Activated CD4-positive, alpha-beta memory T cell treated with anti-CD3 and anti-CD28 coated beads, Interleukin-2, amount 10 ng/mL, durations not matched to agents 7 days and 5 days (primary cell): Measurements from ENCODE around the gene ADGRG6. TPM values are rescaled to one million over a fixed set of nuclear protein-coding genes. Genes with fewer than 3 reads are reported as not detected.

ENCODE experiments used
- CTCF ChIA-PET: fragments of 350-600 bp; sonication (Branson Sonifier 250); formaldehyde crosslinking; loops from one replicate; lab custom pipeline; 2021; ENCODE audit warnings: antibody characterized with exemption, inconsistent platforms; lab: Charles Lee
- POLR2A ChIA-PET: fragments of 350-600 bp; sonication (Branson Sonifier 250); formaldehyde crosslinking; loops from one replicate; lab custom pipeline; 2021; ENCODE audit warnings: antibody characterized with exemption; lab: Charles Lee
- DNase-seq: peaks from one replicate; pipeline ENCODE4 v3.0.0-alpha.2; 2020
- H3K27ac Mint-ChIP-seq: one replicate; pipeline ENCODE4 v1.8.0; 2021; ENCODE audit warnings: mild to moderate bottlenecking, mixed read lengths
- H3K27me3 Mint-ChIP-seq: one replicate; pipeline ENCODE4 v1.8.0; 2021; ENCODE audit warnings: mixed read lengths
- H3K36me3 Mint-ChIP-seq: one replicate; pipeline ENCODE4 v1.8.0; 2021; ENCODE audit warnings: low read depth, mixed read lengths
- H3K4me1 Mint-ChIP-seq: one replicate; pipeline ENCODE4 v1.8.0; 2021; ENCODE audit warnings: mixed read lengths
- H3K4me3 Mint-ChIP-seq: one replicate; pipeline ENCODE4 v1.8.0; 2021; ENCODE audit warnings: mild to moderate bottlenecking, mixed read lengths
- H3K9me3 Mint-ChIP-seq: one replicate; pipeline ENCODE4 v1.8.0; 2021; ENCODE audit warnings: mixed read lengths
- total RNA-seq, 2 experiments: library from RNA; stranded (reverse); gene quantifications; one replicate each; pipeline ENCODE4 v1.2.3, GENCODE V29; 2021

ADGRG6 gene
- total RNA-seq, 2 experiments from 2014 or later: not detected

- H3K9me3 Mint-ChIP-seq: no peaks in the 10 kb centered on the region
- H3K4me3 Mint-ChIP-seq: no peak overlapping the region
- H3K27ac Mint-ChIP-seq: no peak overlapping the region
- H3K36me3 Mint-ChIP-seq: no peaks in the 10 kb centered on the region
- ChIA-PET POLR2A (interaction anchor here (0.6 kb wide), 1 partner anchor 1891 kb away, joined by 3 read pairs; no protein-coding TSS in a partner anchor), CTCF (no interaction called here)
- DNase-seq: no peak
- H3K27me3 Mint-ChIP-seq: peaks cover 7% of the 10 kb centered on the region
- H3K4me1 Mint-ChIP-seq: no peaks in the 10 kb centered on the region
Observed at GRCh38 chr6:142367501-142368018, 65.8 kb downstream of the ADGRG6 start.

- CTCF ChIA-PET: no interaction called here
- Mint-ChIP-seq H3K4me1 (no peaks in the 10 kb centered on the region), H3K4me3 (no peak overlapping the region), H3K36me3 (no peaks in the 10 kb centered on the region), H3K27me3 (peaks cover 7% of the 10 kb centered on the region), H3K27ac (no peak overlapping the region), H3K9me3 (no peaks in the 10 kb centered on the region)
- DNase-seq: no peak
- POLR2A ChIA-PET: no interaction called here
Observed at GRCh38 chr6:142369266-142369665, 67.5 kb downstream of the ADGRG6 start.

GRCh38 chr6:142372348-142372747, 70.5 kb downstream of the ADGRG6 start:
- CTCF ChIA-PET: no interaction called here
- no peak overlapping the region for H3K27ac Mint-ChIP-seq
- no peak for DNase-seq
- peaks cover 5% of the 10 kb centered on the region for H3K27me3 Mint-ChIP-seq
- no peaks in the 10 kb centered on the region for H3K9me3 Mint-ChIP-seq
- POLR2A ChIA-PET: no interaction called here
- H3K4me1 Mint-ChIP-seq: no peaks in the 10 kb centered on the region
- no peak overlapping the region for H3K4me3 Mint-ChIP-seq
- H3K36me3 Mint-ChIP-seq: no peaks in the 10 kb centered on the region

- H3K9me3 Mint-ChIP-seq: no peaks in the 10 kb centered on the region
- H3K27me3 Mint-ChIP-seq: peaks cover 8% of the 10 kb centered on the region
- DNase-seq: no peak
- H3K4me1 Mint-ChIP-seq: no peaks in the 10 kb centered on the region
- ChIA-PET CTCF (no interaction called here), POLR2A (no interaction called here)
- H3K4me3 Mint-ChIP-seq: no peak overlapping the region
- no peak overlapping the region for H3K27ac Mint-ChIP-seq
- no peaks in the 10 kb centered on the region for H3K36me3 Mint-ChIP-seq
Observed at GRCh38 chr6:142373268-142374090, 71.7 kb downstream of the ADGRG6 start.

- H3K27ac Mint-ChIP-seq: no peak overlapping the region
Observed at GRCh38 chr6:142374091-142374770, 72.4 kb downstream of the ADGRG6 start.

GRCh38 chr6:142374965-142375733, 73.3 kb downstream of the ADGRG6 start:
- no peak overlapping the region for H3K4me3 Mint-ChIP-seq
- no peaks in the 10 kb centered on the region for H3K4me1 Mint-ChIP-seq
- ChIA-PET POLR2A (no interaction called here), CTCF (no interaction called here)
- H3K36me3 Mint-ChIP-seq: no peaks in the 10 kb centered on the region
- DNase-seq: no peak
- H3K27ac Mint-ChIP-seq: no peak overlapping the region
- H3K9me3 Mint-ChIP-seq: no peaks in the 10 kb centered on the region
- H3K27me3 Mint-ChIP-seq: peaks cover 10% of the 10 kb centered on the region

More at GRCh38 chr6:142374091-142374770, 72.4 kb downstream of the ADGRG6 start:
- ChIA-PET POLR2A (no interaction called here), CTCF (no interaction called here)
- Mint-ChIP-seq H3K36me3 (no peaks in the 10 kb centered on the region), H3K4me3 (no peak overlapping the region), H3K27me3 (peaks cover 10% of the 10 kb centered on the region), H3K4me1 (no peaks in the 10 kb centered on the region), H3K9me3 (no peaks in the 10 kb centered on the region)
- no peak for DNase-seq

- no peaks in the 10 kb centered on the region for H3K4me1 Mint-ChIP-seq
- CTCF ChIA-PET: interaction anchor here (0.7 kb wide), 1 partner anchor 11 kb away, joined by 3 read pairs; no protein-coding TSS in a partner anchor
Observed at GRCh38 chr6:142376115-142376514, 74.3 kb downstream of the ADGRG6 start.

GRCh38 chr6:142376800-142377496, 75.1 kb downstream of the ADGRG6 start:
- Mint-ChIP-seq H3K4me3 (no peak overlapping the region), H3K27me3 (peaks cover 10% of the 10 kb centered on the region), H3K4me1 (no peaks in the 10 kb centered on the region), H3K36me3 (no peaks in the 10 kb centered on the region), H3K9me3 (no peaks in the 10 kb centered on the region), H3K27ac (no peak overlapping the region)
- ChIA-PET POLR2A (no interaction called here), CTCF (interaction anchor here (0.7 kb wide), 1 partner anchor 10 kb away, joined by 3 read pairs; no protein-coding TSS in a partner anchor)
- DNase-seq: no peak

More at GRCh38 chr6:142376115-142376514, 74.3 kb downstream of the ADGRG6 start:
- H3K36me3 Mint-ChIP-seq: no peaks in the 10 kb centered on the region
- peaks cover 10% of the 10 kb centered on the region for H3K27me3 Mint-ChIP-seq
- no peak for DNase-seq
- no peaks in the 10 kb centered on the region for H3K9me3 Mint-ChIP-seq
- H3K4me3 Mint-ChIP-seq: no peak overlapping the region
- no peak overlapping the region for H3K27ac Mint-ChIP-seq
- POLR2A ChIA-PET: no interaction called here

- Mint-ChIP-seq H3K9me3 (no peaks in the 10 kb centered on the region), H3K27ac (no peak overlapping the region), H3K4me1 (no peaks in the 10 kb centered on the region), H3K27me3 (peaks cover 10% of the 10 kb centered on the region), H3K4me3 (no peak overlapping the region), H3K36me3 (no peaks in the 10 kb centered on the region)
- ChIA-PET CTCF (no interaction called here), POLR2A (no interaction called here)
- no peak for DNase-seq
Observed at GRCh38 chr6:142377497-142377848, 75.7 kb downstream of the ADGRG6 start.

- no peaks in the 10 kb centered on the region for H3K9me3 Mint-ChIP-seq
- peaks cover 10% of the 10 kb centered on the region for H3K27me3 Mint-ChIP-seq
- ChIA-PET CTCF (no interaction called here), POLR2A (no interaction called here)
- no peaks in the 10 kb centered on the region for H3K4me1 Mint-ChIP-seq
- H3K36me3 Mint-ChIP-seq: no peaks in the 10 kb centered on the region
- no peak for DNase-seq
- H3K4me3 Mint-ChIP-seq: no peak overlapping the region
- H3K27ac Mint-ChIP-seq: no peak overlapping the region
Observed at GRCh38 chr6:142378138-142378875, 76.5 kb downstream of the ADGRG6 start.

GRCh38 chr6:142380626-142381025, 78.8 kb downstream of the ADGRG6 start:
- ChIA-PET POLR2A (no interaction called here), CTCF (no interaction called here)
- H3K4me3 Mint-ChIP-seq: no peak overlapping the region
- no peak for DNase-seq
- no peaks in the 10 kb centered on the region for H3K36me3 Mint-ChIP-seq
- H3K9me3 Mint-ChIP-seq: no peaks in the 10 kb centered on the region
- no peaks in the 10 kb centered on the region for H3K4me1 Mint-ChIP-seq
- H3K27ac Mint-ChIP-seq: no peak overlapping the region
- H3K27me3 Mint-ChIP-seq: peaks cover 8% of the 10 kb centered on the region

GRCh38 chr6:142381181-142381580, 79.4 kb downstream of the ADGRG6 start:
- H3K27ac Mint-ChIP-seq: no peak overlapping the region
- no peak overlapping the region for H3K4me3 Mint-ChIP-seq
- H3K27me3 Mint-ChIP-seq: peaks cover 10% of the 10 kb centered on the region
- DNase-seq: no peak
- H3K9me3 Mint-ChIP-seq: no peaks in the 10 kb centered on the region
- no peaks in the 10 kb centered on the region for H3K4me1 Mint-ChIP-seq
- ChIA-PET CTCF (no interaction called here), POLR2A (no interaction called here)
- H3K36me3 Mint-ChIP-seq: no peaks in the 10 kb centered on the region
